HEK293 (cell line): Measurements from ENCODE around the gene C19orf12.

Experiments used
- BCL11A ChIP-seq: fragments of 450-650 bp; formaldehyde crosslinking; IDR thresholded peaks from 2 replicates; pipeline ENCODE4 v1.5.1; 2016; ENCODE audit warnings: low read depth, missing biosample characterization, missing genetic modification characterization
- BCL11B ChIP-seq: fragments of 450-650 bp; formaldehyde crosslinking; IDR thresholded peaks from 2 replicates; pipeline ENCODE4 v1.5.1; 2016; ENCODE audit warnings: low read depth, missing biosample characterization, missing genetic modification characterization
- BCL6B ChIP-seq: fragments of 450-650 bp; formaldehyde crosslinking; IDR thresholded peaks from 2 replicates; pipeline ENCODE4 v1.5.1; 2017; ENCODE audit warnings: missing biosample characterization, missing genetic modification characterization
- INSM2 ChIP-seq: fragments of 450-650 bp; formaldehyde crosslinking; IDR thresholded peaks from 2 replicates; pipeline ENCODE4 v1.5.1; 2016; ENCODE audit warnings: missing biosample characterization, missing genetic modification characterization
- KLF1 ChIP-seq: fragments of 450-650 bp; formaldehyde crosslinking; IDR thresholded peaks from 2 replicates; pipeline ENCODE4 v1.5.1; 2016; ENCODE audit warnings: missing biosample characterization, missing genetic modification characterization
- MYNN ChIP-seq: fragments of 450-650 bp; formaldehyde crosslinking; IDR thresholded peaks from 2 replicates; pipeline ENCODE4 v1.5.1; 2016; ENCODE audit warnings: missing biosample characterization, missing genetic modification characterization, borderline replicate concordance
- REST ChIP-seq: fragments of 450-650 bp; formaldehyde crosslinking; IDR thresholded peaks from 2 replicates; pipeline ENCODE4 v1.5.1; 2016; ENCODE audit warnings: missing biosample characterization, missing genetic modification characterization
- SETDB1 ChIP-seq: IDR thresholded peaks from one replicate; pipeline ENCODE4 v1.6.1; 2017; ENCODE audit warnings: mild to moderate bottlenecking, low read length, moderate library complexity, mixed read lengths; ENCODE audit not compliant: insufficient read length
- SP7 ChIP-seq: fragments of 450-650 bp; formaldehyde crosslinking; IDR thresholded peaks from 2 replicates; pipeline ENCODE4 v1.5.1; 2016; ENCODE audit warnings: missing biosample characterization, missing genetic modification characterization
- YY2 ChIP-seq: fragments of 450-650 bp; formaldehyde crosslinking; IDR thresholded peaks from 2 replicates; pipeline ENCODE4 v1.5.1; 2016; ENCODE audit warnings: missing biosample characterization, missing genetic modification characterization
- ZBTB1 ChIP-seq: fragments of 450-650 bp; formaldehyde crosslinking; IDR thresholded peaks from 2 replicates; pipeline ENCODE4 v1.5.1; 2016; ENCODE audit warnings: missing biosample characterization, missing genetic modification characterization
- ZFP41 ChIP-seq: fragments of 450-650 bp; formaldehyde crosslinking; IDR thresholded peaks from 2 replicates; pipeline ENCODE4 v1.5.1; 2016; ENCODE audit warnings: missing biosample characterization, missing genetic modification characterization, borderline replicate concordance
- ZNF121 ChIP-seq: fragments of 450-650 bp; formaldehyde crosslinking; IDR thresholded peaks from 2 replicates; pipeline ENCODE4 v1.5.1; 2016; ENCODE audit warnings: missing biosample characterization, missing genetic modification characterization
- ZNF416 ChIP-seq: fragments of 450-650 bp; formaldehyde crosslinking; IDR thresholded peaks from 2 replicates; pipeline ENCODE4 v1.5.1; 2016; ENCODE audit warnings: missing biosample characterization, missing genetic modification characterization
- ZNF521 ChIP-seq: fragments of 450-650 bp; formaldehyde crosslinking; IDR thresholded peaks from 2 replicates; pipeline ENCODE4 v1.5.1; 2017; ENCODE audit warnings: missing biosample characterization, mild to moderate bottlenecking, missing genetic modification characterization
- ZNF561 ChIP-seq: fragments of 450-650 bp; IDR thresholded peaks from 2 replicates; pipeline ENCODE4 v1.5.1; 2018; ENCODE audit warnings: missing biosample characterization, missing genetic modification characterization, borderline replicate concordance
- TF ChIP-seq, protein P1 (sequence below): fragments of 450-650 bp; formaldehyde crosslinking; IDR thresholded peaks from 2 replicates; pipeline ENCODE4 v1.5.1; 2016; ENCODE audit warnings: missing biosample characterization, missing genetic modification characterization
- TF ChIP-seq, protein P2 (sequence below): fragments of 450-650 bp; formaldehyde crosslinking; optimal IDR thresholded peaks from 2 replicates; pipeline ENCODE3; 2016; ENCODE audit warnings: missing biosample characterization, mild to moderate bottlenecking, missing genetic modification characterization
- TF ChIP-seq, protein P3 (sequence below): fragments of 450-650 bp; formaldehyde crosslinking; IDR thresholded peaks from 2 replicates; pipeline ENCODE4 v1.5.1; 2016; ENCODE audit warnings: missing biosample characterization, missing genetic modification characterization
- TF ChIP-seq, protein P4 (sequence below): fragments of 450-650 bp; formaldehyde crosslinking; IDR thresholded peaks from 2 replicates; pipeline ENCODE4 v1.5.1; 2016; ENCODE audit warnings: missing biosample characterization, missing genetic modification characterization

C19orf12 gene

DNA sequence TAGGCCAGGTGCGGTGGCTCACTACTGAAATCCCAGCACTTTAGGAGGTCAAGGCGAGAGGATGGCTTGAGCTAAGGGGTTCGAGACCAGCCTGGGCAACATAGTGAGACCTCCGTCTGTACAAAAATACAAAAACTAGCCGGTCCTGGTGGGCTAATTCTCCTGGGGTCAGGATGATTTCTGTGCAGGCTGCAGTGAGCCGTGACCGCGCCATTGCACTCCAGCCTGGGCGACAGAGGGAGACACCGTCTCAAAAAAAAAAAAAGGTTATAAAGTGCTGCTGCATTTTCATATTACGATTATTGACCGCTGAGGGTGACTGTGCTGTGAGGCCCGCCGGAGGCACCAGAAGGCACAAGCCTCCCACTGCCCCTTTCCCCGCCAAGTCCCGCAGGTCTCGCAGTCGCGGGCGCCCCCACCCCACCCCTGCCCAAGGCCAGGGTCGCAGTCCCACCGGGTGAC is 50.3 kb downstream of the C19orf12 start (continued):
- TF ChIP-seq YY2 (no peak), INSM2 (tag by site-specific recombination) (no peak), ZNF521 (tag by site-specific recombination) (no peak), BCL11B (tag by site-specific recombination) (0 out of 2 replicates have a peak, but pooled peaks have one; percentile 37), SP7 (tag by site-specific recombination) (peak; percentile 32), SETDB1 (no peak), BCL6B (tag by site-specific recombination) (no peak), ZBTB1 (tag by site-specific recombination) (no peak), BCL11A (peak; percentile 32; the same call in 1 of the 2 replicates), MYNN (tag by site-specific recombination) (no peak), KLF1 (tag by site-specific recombination) (0 out of 2 replicates have a peak, but pooled peaks have one; percentile 46), ZNF416 (tag by site-specific recombination) (no peak), ZNF121 (peak; percentile 35; the same call in 1 of the 2 replicates), REST (no peak), ZNF561 (no peak; the same call in 1 of the 2 replicates), ZFP41 (tag by site-specific recombination) (no peak)
- TF ChIP-seq, protein P1, sequence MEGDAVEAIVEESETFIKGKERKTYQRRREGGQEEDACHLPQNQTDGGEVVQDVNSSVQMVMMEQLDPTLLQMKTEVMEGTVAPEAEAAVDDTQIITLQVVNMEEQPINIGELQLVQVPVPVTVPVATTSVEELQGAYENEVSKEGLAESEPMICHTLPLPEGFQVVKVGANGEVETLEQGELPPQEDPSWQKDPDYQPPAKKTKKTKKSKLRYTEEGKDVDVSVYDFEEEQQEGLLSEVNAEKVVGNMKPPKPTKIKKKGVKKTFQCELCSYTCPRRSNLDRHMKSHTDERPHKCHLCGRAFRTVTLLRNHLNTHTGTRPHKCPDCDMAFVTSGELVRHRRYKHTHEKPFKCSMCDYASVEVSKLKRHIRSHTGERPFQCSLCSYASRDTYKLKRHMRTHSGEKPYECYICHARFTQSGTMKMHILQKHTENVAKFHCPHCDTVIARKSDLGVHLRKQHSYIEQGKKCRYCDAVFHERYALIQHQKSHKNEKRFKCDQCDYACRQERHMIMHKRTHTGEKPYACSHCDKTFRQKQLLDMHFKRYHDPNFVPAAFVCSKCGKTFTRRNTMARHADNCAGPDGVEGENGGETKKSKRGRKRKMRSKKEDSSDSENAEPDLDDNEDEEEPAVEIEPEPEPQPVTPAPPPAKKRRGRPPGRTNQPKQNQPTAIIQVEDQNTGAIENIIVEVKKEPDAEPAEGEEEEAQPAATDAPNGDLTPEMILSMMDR: peak; percentile 60; the same call in 1 of the 2 replicates
- TF ChIP-seq, protein P2, sequence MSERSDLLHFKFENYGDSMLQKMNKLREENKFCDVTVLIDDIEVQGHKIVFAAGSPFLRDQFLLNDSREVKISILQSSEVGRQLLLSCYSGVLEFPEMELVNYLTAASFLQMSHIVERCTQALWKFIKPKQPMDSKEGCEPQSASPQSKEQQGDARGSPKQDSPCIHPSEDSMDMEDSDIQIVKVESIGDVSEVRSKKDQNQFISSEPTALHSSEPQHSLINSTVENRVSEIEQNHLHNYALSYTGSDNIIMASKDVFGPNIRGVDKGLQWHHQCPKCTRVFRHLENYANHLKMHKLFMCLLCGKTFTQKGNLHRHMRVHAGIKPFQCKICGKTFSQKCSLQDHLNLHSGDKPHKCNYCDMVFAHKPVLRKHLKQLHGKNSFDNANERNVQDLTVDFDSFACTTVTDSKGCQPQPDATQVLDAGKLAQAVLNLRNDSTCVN (tag by site-specific recombination): no peak
- TF ChIP-seq, protein P3, sequence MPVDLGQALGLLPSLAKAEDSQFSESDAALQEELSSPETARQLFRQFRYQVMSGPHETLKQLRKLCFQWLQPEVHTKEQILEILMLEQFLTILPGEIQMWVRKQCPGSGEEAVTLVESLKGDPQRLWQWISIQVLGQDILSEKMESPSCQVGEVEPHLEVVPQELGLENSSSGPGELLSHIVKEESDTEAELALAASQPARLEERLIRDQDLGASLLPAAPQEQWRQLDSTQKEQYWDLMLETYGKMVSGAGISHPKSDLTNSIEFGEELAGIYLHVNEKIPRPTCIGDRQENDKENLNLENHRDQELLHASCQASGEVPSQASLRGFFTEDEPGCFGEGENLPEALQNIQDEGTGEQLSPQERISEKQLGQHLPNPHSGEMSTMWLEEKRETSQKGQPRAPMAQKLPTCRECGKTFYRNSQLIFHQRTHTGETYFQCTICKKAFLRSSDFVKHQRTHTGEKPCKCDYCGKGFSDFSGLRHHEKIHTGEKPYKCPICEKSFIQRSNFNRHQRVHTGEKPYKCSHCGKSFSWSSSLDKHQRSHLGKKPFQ (tag by site-specific recombination): no peak
- TF ChIP-seq, protein P4, sequence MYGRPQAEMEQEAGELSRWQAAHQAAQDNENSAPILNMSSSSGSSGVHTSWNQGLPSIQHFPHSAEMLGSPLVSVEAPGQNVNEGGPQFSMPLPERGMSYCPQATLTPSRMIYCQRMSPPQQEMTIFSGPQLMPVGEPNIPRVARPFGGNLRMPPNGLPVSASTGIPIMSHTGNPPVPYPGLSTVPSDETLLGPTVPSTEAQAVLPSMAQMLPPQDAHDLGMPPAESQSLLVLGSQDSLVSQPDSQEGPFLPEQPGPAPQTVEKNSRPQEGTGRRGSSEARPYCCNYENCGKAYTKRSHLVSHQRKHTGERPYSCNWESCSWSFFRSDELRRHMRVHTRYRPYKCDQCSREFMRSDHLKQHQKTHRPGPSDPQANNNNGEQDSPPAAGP (tag by site-specific recombination): no peak; the same call in 1 of the 2 replicates
